Osteocyte (in vitro differentiated cells): ENCODE data around the gene IPO13. TPM values are rescaled to one million over a fixed set of nuclear protein-coding genes. Genes with fewer than 3 reads are reported as not detected.

Experiments used
- DNase-seq: peaks from one replicate; pipeline ENCODE4 v3.0.0; 2021; ENCODE audit warnings: mixed read lengths; ENCODE audit not compliant: unreplicated experiment; ENCODE audit errors: extremely low spot score
- H3K27ac Mint-ChIP-seq: one replicate; pipeline ENCODE4 v1.8.0; 2021; ENCODE audit warnings: mild to moderate bottlenecking, mixed read lengths; ENCODE audit not compliant: unreplicated experiment
- H3K27me3 Mint-ChIP-seq: one replicate; pipeline ENCODE4 v1.8.0; 2021; ENCODE audit warnings: mixed read lengths; ENCODE audit not compliant: unreplicated experiment
- H3K36me3 Mint-ChIP-seq: one replicate; pipeline ENCODE4 v1.8.0; 2021; ENCODE audit warnings: mixed read lengths; ENCODE audit not compliant: unreplicated experiment
- H3K4me1 Mint-ChIP-seq: one replicate; pipeline ENCODE4 v1.8.0; 2021; ENCODE audit warnings: mixed read lengths; ENCODE audit not compliant: unreplicated experiment
- H3K4me3 Mint-ChIP-seq: one replicate; pipeline ENCODE4 v1.8.0; 2021; ENCODE audit warnings: mild to moderate bottlenecking, moderate library complexity, mixed read lengths; ENCODE audit not compliant: unreplicated experiment
- H3K9me3 Mint-ChIP-seq: one replicate; pipeline ENCODE4 v1.8.0; 2021; ENCODE audit warnings: mixed read lengths; ENCODE audit not compliant: unreplicated experiment
- total RNA-seq: library from RNA; stranded (reverse); gene quantifications from 2 replicates; pipeline ENCODE4 v1.2.1, GENCODE V29; 2021
- TF ChIP-seq, protein P1 (sequence below): fragments of 200-600 bp; sonication (generic); IDR thresholded peaks from 2 replicates; pipeline ENCODE4 v1.5.0; 2021; ENCODE audit warnings: antibody characterized with exemption, mild to moderate bottlenecking, moderate library complexity

Gene IPO13
- total RNA-seq, 1 donor from 2014 or later, result 40.8 TPM

DNA sequence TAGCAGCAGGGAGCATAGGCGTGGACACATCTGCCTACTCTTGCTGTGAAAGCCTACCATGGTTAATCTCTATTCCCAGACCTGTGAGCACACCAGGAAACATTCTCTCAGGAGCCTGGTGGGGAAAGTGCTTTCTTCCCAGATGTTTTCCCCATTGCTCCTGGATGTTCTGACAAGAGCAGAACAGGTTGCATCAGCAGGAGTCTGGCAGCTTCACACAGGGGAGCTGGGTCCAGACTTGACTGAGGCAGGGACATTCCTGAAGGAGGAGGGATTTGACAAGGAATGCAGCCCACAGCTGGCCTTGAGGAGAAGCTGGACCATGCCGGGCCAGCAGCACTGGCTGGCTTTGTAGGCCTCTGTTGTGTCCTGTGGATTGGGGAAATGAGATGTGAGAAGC lies 34.1 kb upstream of the IPO13 start:
- peaks cover 4% of the 10 kb centered on the region for H3K36me3 Mint-ChIP-seq
- no peak for DNase-seq
- no peaks in the 10 kb centered on the region for H3K9me3 Mint-ChIP-seq
- no peak overlapping the region for H3K4me3 Mint-ChIP-seq
- H3K27me3 Mint-ChIP-seq, result no peaks in the 10 kb centered on the region
- peak overlapping the region; percentile 71 for H3K27ac Mint-ChIP-seq
- peaks cover 17% of the 10 kb centered on the region for H3K4me1 Mint-ChIP-seq
- TF ChIP-seq, protein P1, sequence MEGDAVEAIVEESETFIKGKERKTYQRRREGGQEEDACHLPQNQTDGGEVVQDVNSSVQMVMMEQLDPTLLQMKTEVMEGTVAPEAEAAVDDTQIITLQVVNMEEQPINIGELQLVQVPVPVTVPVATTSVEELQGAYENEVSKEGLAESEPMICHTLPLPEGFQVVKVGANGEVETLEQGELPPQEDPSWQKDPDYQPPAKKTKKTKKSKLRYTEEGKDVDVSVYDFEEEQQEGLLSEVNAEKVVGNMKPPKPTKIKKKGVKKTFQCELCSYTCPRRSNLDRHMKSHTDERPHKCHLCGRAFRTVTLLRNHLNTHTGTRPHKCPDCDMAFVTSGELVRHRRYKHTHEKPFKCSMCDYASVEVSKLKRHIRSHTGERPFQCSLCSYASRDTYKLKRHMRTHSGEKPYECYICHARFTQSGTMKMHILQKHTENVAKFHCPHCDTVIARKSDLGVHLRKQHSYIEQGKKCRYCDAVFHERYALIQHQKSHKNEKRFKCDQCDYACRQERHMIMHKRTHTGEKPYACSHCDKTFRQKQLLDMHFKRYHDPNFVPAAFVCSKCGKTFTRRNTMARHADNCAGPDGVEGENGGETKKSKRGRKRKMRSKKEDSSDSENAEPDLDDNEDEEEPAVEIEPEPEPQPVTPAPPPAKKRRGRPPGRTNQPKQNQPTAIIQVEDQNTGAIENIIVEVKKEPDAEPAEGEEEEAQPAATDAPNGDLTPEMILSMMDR, result no peak

DNA sequence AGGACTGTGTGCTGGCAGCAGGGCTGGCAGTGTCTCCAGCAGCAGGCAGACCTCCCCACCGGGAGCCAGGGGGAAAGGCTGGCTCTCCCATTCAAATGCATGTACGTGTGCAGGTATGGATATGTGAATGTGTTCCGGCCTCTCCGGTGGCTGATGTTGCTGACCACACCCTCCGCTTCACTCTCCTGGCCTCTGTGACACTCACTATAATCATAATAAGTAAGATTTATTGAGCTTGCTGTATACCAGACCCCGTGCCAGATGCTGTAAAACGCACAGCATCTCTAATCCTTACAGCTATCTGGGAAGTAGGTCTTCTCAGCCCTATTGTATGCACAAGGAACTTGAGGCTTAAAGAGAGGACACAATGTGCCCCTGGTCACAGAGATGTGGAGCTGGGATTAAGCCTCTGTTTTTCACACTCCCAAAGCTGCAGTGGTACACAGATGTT lies 33.7 kb upstream of the IPO13 start:
- Mint-ChIP-seq H3K9me3 (no peaks in the 10 kb centered on the region), H3K4me1 (peaks cover 17% of the 10 kb centered on the region), H3K27ac (no peak overlapping the region), H3K4me3 (no peak overlapping the region), H3K27me3 (no peaks in the 10 kb centered on the region), H3K36me3 (peaks cover 4% of the 10 kb centered on the region)
- TF ChIP-seq, protein P1, result no peak
- no peak for DNase-seq

DNA sequence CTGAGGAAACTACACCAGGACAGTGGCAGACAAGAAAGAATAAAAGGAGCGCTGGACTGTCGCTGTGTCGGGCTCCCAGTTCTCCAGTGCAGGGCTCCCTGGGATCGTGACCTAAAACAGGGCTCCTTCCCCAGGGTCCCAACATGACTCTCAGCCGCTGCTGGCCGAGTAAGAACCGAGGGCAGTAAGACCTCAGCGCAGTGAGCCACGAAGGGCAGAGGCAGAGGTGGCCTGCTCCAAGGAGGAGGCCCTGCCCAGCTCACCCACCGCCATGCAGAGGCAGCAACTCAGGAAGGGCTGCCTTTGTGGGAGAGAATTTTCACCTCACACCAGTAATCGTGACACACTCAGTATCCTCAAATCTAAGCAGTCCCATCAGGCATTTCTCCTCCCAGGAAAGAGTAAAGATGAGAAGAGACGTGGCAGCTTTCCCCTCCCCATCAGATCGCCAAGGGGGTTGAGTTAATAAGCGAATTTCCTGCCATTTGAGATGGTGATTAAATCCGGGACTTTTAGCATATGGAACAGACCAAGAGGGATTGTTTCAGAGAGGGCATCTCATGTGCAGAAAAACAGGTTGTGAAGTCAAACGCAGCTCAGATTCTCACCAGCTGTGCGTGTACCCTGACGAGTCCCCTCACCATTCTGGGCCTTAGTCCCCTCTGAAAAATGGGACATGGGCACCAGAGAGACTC lies 32.9 kb upstream of the IPO13 start:
- no peaks in the 10 kb centered on the region for H3K9me3 Mint-ChIP-seq
- no peak overlapping the region for H3K4me3 Mint-ChIP-seq
- no peaks in the 10 kb centered on the region for H3K27me3 Mint-ChIP-seq
- H3K27ac Mint-ChIP-seq, result no peak overlapping the region
- H3K4me1 Mint-ChIP-seq, result peaks cover 17% of the 10 kb centered on the region
- no peak for DNase-seq
- TF ChIP-seq, protein P1, result no peak
- peaks cover 4% of the 10 kb centered on the region for H3K36me3 Mint-ChIP-seq

DNA sequence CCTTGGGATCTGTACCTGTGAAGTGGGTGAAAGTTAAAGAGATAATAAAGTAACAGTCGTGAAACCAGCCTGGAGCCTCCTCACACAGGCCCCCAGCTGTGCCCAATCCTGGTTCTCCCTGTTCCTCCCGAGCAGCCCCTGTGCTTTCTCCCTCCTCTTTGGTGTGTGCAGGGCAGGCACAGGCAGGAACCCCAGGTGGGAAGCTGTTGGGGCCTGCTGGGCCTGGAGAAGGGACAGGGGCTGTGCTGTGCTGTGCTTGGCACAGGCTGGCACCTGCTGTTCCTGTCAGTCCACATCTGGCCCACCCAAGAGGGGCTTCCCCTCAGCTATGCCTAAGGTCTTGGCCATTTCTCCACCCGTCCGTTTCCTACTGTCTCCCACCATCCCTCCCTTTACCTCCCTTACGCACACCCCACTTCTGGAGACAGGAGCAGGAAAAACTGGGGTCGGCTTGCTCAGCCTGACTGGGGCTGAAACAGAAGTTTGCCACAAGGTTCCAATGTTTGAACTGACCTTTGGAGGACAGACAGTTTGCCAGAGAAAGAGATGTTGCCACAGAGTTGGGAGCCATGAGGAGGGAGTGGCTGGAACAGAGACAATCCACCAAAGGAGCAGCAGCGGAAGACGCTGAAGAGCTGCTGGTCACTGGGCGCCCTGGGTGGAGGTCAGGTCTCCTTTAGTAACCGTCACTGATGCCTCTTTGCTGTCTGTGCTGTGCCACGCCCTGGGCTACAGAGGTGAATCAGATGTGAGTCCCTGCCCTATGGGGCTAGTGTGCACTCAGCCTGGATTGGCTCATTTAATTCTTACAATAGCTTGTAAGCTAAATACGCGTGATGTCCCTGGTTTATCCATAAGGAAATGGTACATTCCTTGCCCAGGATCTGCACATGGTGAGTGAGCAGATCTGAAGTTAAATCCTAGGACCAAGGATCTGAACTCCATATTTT lies 31.9 kb upstream of the IPO13 start:
- Mint-ChIP-seq H3K9me3 (no peaks in the 10 kb centered on the region), H3K4me1 (peaks cover 17% of the 10 kb centered on the region), H3K27ac (no peak overlapping the region), H3K36me3 (peaks cover 4% of the 10 kb centered on the region), H3K27me3 (no peaks in the 10 kb centered on the region), H3K4me3 (no peak overlapping the region)
- TF ChIP-seq, protein P1, result no peak
- no peak for DNase-seq

DNA sequence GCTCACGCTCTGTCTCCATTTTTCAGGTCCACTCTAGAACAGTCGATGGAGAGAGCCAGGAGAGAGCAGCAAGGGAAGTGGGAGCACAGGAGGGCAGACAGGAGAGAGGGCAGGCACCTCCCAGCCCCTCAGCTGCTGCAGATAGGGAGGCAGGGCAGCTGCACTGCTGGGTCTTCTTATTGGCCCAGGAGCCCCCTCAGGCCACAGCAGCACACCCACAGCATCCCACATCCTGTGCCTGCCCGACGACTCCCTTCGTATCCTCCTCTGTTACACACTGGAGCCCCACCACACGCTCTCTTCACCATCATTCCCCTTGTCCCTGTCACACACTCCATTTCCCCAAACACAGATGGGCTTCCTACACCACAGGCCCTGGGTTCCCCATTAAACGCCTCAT lies 26.8 kb upstream of the IPO13 start:
- DNase-seq, result no peak
- Mint-ChIP-seq H3K4me3 (no peak overlapping the region), H3K27me3 (no peaks in the 10 kb centered on the region), H3K36me3 (peaks cover 10% of the 10 kb centered on the region), H3K27ac (no peak overlapping the region), H3K4me1 (peaks cover 3% of the 10 kb centered on the region), H3K9me3 (no peaks in the 10 kb centered on the region)
- TF ChIP-seq, protein P1, result no peak
